Measurements from ENCODE around the gene ATP1A3. TPM values are rescaled to one million over a fixed set of nuclear protein-coding genes. Genes with fewer than 3 reads are reported as not detected.

Gene ATP1A3
- total RNA-seq, 1 experiment from 2014 or later: 34.2 TPM

GRCh38 chr19:41969772-41970458 is 24.1 kb downstream of the ATP1A3 start (continued):
- TF ChIP-seq ZNF532 (CRISPR knock-in tag; IDR thresholded peaks at IDR 0.05; ENCODE audit: borderline replicate concordance): no peak

- Mint-ChIP-seq H3K27ac (no peak overlapping the region; the same call in 1 of the 2 replicates), H3K4me3 (no peak overlapping the region), H3K9me3 (no peaks in the 10 kb centered on the region), H3K27me3 (ENCODE audit: low read depth) (no peaks in the 10 kb centered on the region), H3K4me1 (no peaks in the 10 kb centered on the region), H3K36me3 (peaks cover 8% of the 10 kb centered on the region)
- ATAC-seq: no peak
- TF ChIP-seq E2F4 (CRISPR knock-in tag; IDR thresholded peaks at IDR 0.05; ENCODE audit: borderline replicate concordance, low read depth): no peak
- TF ChIP-seq AR (CRISPR knock-in tag; IDR thresholded peaks at IDR 0.05): no peak
- TF ChIP-seq CREM (CRISPR knock-in tag; IDR thresholded peaks at IDR 0.05): no peak
- no peak for TF ChIP-seq ZNF671 (CRISPR knock-in tag; IDR thresholded peaks at IDR 0.05)
- TF ChIP-seq ZNF121 (CRISPR knock-in tag; IDR thresholded peaks at IDR 0.05): no peak
- no peak for TF ChIP-seq NFE2L1 (CRISPR knock-in tag; IDR thresholded peaks at IDR 0.05)
- TF ChIP-seq PRDM15 (CRISPR knock-in tag; IDR thresholded peaks at IDR 0.05): no peak
- no peak for TF ChIP-seq CBFB (CRISPR knock-in tag; IDR thresholded peaks at IDR 0.05; ENCODE audit: low read depth)
- TF ChIP-seq USF1 (CRISPR knock-in tag; IDR thresholded peaks at IDR 0.05): no peak
- no peak for TF ChIP-seq NFYB (CRISPR knock-in tag; conservative IDR thresholded peaks at IDR 0.05; ENCODE audit: low read depth)
- TF ChIP-seq CREB1 (CRISPR knock-in tag; IDR thresholded peaks at IDR 0.05): no peak
- TF ChIP-seq MLX (CRISPR knock-in tag; IDR thresholded peaks at IDR 0.05): no peak
- TF ChIP-seq ZNF263 (CRISPR knock-in tag; IDR thresholded peaks at IDR 0.05; ENCODE audit: low read depth): no peak
- TF ChIP-seq ZNF281 (CRISPR knock-in tag; IDR thresholded peaks at IDR 0.05): no peak
- no peak for TF ChIP-seq ZNF396 (CRISPR knock-in tag; IDR thresholded peaks at IDR 0.05; ENCODE audit: borderline replicate concordance)
- no peak for TF ChIP-seq TEAD4 (CRISPR knock-in tag; IDR thresholded peaks at IDR 0.05)
- DNase-seq (ENCODE audit: low spot score): no peak
- ChIA-PET CTCF (no interaction called here), POLR2A (no interaction called here)
These were observed 25.1 kb downstream of the ATP1A3 start for GRCh38 chr19:41968751-41969595.

All from WTC11 (cell line).